Forelimb muscle (tissue), 1 donor: Measurements from ENCODE around the gene HPSE. TPM values are rescaled to one million over a fixed set of nuclear protein-coding genes. Genes with fewer than 3 reads are reported as not detected.
"Not testable (repeated sequence)": the region's sequence is repeated elsewhere in the genome, so short reads cannot be mapped to it uniquely, and the experiment has no call there.

Experiments used
- DNase-seq: peaks from one replicate; pipeline ENCODE4 v3.0.0-alpha.2; 2013; ENCODE audit warnings: low read depth
- polyA plus RNA-seq: library from polyadenylated mRNA; unstranded; fragments of 120-200 nt; gene quantifications from one replicate; pipeline ENCODE4 v1.2.1, GENCODE V29; 2013; ENCODE audit not compliant: insufficient read length

Gene HPSE
- polyA plus RNA-seq, 1 donor: 0.25 TPM

DNA sequence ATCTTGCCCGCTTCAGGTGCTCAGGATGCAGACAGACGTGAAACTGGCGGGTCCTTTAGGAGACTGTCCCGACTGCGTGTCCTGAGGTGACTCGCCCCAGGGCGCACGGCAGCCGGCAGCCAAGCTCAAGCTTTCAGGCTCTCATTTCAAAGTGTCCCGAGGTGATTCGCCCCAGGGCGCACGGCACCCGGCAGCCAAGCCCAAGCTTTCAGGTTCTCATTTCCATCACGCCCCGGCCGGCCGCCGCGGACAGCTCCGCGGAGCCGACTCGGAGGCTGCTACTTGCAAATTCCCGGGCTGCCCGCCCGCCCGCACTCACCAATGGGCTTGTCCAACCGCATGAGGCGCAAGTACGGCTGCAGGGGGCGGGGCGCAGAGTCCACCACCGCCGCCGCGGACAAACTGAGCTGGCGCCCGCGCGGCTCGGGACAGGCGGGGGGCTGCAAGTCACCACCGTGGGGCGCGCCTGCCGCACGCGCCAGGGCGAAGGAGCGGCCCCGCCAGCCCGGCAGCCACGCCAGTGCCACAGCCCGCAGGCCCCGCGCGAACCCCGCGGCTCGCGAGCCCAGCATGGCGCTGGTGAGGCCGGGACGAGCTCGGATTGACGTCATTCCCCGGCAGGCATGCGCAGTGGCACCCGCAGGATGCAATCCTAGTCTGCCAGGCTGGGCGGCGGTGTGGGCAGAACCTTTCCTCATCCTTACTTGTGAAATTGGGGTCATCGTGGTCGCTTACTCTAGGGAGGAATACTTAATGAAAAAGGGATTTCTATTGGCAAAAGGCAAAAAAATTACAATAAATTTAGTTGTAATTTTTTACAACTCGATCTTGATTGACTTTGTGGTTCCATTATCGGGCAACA lies 50.2 kb downstream of the HPSE start, which contains the start of gene COQ2:
COQ2 (minus strand) TSS at position 606 of the 862 bp plus-strand sequence; CDS start at position 572, 34 bp downstream.
- peak; percentile 84 for DNase-seq

DNA sequence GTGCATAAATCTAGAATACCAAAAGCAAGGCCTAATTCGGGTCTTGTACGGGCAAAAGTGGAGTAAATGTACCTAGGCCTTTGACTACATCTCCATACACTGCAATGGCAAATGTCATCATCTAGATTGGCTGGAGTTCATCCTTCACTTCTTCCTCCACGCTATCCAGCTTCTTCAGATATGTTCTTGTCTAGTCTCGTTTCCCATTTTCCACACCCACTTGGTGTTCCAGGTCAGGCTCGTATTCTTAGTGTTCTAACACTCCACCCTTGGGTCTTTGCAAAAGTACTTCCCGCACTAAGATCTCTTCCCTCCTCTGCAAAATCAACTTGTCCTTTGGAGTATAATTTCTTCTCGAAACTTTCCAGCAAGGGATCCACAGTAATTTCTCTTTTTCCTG lies 51.5 kb downstream of the HPSE start:
- no peak for DNase-seq

DNA sequence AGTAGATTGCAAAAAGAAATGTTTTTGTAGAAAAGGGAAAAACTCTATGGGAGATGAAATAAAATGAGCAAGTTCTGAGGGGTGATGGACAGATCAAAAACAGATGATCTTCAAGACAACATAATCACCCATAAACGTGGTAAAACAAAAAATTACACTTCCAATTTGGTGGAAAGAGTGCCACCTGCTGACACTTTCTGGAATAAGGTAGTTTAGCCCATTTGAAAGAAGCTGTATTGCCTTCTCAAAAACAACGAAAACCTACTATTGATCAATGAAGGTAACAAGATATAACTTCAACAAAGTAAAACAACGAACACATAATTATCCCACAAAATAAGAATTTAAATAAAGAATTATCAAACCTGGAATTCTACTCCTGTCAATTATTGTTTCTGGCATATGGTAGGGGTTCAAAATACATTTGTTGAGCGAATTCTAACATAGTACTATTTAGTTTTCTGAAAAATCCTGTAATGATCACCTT lies 52.6 kb downstream of the HPSE start:
- DNase-seq: peak; percentile 26

DNA sequence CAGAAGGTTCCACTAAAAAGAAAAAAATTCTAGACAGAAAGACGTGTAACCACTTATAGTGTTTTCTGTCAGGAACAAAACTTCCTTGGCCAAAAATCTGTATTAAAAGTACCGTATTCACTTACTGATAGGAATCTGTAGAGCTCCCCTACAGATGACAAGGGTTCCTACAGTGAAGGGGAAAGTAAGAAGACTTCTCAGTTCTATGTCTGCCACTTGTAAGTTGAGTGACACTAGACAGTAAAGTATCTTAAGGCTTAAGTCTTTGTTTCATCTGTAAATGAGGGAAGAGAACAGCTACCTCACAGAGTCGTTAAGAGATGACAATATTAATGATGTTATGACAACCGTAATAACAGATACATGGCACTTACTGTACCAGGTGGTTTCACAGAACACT lies 53.3 kb downstream of the HPSE start:
- DNase-seq: no peak

DNA sequence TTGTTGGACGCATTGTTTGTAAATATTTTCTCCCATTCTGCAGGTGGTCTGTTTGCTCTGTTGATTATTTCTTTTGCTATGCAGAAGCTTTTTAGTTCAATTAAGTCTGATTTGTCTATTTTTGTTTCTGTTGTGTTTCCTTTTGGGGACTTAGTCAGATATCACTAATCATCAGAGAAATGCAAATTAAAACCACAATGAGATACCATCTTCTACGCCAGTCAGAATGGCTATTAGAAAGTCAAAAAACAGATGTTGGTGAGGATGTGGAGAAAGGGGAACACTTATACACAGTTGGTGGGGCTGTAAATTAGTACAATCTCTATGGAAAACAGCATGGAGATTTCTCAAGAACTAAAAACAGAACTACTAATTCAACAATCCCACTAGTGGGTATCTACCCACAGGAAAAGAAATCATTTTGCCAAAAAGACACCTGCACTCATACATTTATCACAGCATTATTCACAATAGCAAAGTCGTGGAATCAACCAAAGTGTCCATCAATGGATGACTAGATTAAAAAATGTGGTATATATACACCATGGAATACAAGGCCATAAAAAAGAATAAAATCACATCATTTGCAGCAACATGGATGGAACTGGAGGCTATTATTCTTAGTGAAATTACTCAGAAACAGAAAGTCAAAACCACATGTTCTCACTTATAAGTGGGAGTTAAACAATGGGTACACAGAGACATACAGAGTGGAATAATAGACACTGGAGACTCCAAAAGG lies 58.2 kb downstream of the HPSE start:
- DNase-seq: no peak

DNA sequence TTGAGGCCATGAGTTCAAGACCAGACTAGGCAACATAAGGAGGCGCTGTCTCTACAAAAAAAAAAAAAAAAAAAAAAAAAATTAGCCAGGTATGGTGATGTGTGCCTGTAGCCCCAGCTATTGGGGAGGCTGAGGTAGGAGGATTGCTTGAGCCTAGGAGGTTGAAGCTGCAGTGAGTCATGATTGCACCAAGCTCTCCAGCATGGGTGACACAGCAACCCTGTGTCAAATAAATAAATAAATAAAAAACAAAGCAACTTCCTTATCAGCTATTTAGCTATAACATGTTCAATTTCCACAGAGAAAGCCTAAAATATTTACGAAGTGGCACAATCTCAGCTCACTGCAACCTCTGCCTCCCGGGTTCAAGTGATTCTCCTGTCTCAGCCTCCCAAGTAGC lies 60.7 kb downstream of the HPSE start:
- not testable (repeated sequence) for DNase-seq

DNA sequence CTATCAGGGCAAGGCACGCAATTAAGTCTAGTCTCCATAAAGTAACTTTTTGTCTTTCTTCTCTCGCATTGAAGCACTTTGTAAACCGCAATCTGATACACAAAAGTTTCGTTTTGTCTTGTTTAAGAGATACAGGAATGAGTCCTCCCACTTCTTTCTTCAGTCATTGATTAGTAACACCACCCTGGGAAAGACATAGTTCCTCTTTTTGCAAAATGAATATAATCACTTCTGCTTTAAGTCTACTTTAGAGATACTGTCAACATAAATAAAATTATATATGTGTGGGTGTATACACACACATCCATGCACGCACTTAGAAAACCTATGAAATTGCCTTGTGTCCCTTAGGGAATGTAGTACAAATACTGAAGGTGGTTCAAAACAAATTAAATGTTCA lies 61.7 kb downstream of the HPSE start:
- no peak for DNase-seq

DNA sequence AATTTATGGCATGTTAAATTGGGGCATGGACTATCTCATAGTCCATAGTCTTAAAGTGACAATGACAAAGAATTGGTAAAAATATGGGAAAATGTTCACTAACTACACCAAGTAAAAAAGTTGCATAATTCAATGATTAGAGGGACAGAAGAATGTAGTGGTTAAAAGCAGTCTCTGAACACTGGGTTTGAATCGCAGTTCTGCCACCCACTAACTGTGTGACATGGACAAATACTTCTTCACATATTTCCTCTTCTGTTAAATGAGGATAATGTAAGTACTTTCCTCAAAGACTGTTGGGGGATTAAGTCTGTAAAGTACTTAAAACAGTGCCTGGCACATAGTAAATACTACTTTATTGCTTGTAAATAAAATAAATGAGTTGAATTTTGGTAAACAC lies 65.4 kb downstream of the HPSE start:
- DNase-seq: no peak

GRCh38 chr4:83268491-83268890 lies 66.2 kb downstream of the HPSE start:
- no peak for DNase-seq

- DNase-seq: no peak
Measured at GRCh38 chr4:83267830-83268475, 66.7 kb downstream of the HPSE start.

DNA sequence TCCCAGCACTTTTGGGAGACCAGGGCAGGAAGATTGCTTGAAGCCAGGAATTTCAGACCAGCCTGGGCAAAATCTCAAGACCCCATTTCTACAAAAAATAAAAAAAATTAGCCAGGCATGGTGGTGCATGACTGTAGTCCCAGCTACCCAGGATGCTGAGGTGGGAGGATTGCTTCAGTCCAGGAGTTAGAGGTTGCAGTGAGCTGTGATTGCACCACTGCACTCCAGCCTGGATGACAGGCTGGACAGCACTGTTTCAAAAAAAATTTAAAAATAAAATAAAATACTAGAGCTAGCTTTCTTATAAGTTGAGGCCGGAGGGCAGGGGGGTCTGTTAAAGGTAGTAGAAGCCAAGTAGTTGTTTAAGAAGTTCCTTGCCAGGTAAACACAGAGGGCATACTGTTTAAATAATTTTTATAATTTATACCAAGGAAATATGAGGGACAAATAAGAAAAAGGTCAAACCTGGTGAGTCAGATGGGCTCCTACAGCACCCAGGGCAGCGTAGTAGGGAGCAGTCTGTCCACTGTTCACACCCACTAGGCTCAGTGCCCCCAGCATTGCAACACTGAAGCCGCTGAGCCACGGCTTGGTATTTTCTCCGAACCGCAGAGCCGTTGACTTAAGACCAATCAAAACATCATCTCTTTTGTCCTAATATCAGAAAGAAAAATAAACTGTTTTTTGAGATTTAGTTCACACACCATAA lies 67.4 kb downstream of the HPSE start:
- no peak for DNase-seq

DNA sequence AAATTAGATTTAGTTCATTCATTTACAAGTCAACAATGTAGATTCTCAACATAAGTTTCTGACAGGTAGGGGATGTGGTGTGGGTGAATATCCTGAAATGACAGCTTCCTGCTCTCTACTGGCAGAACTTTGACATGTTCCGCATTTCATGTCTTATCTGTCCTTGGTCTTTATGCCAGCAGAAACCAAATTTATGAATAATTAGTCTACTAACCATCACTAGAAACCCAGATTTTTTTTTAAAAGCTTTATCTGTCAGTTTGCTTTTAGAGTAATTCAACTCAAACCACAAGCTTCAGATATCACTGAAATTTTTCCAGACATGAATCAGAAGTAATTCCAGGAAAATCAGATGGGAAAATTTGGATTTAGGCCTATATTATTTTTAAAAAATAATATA lies 68.0 kb downstream of the HPSE start:
- DNase-seq: no peak

GRCh38 chr4:83263106-83263505 lies 71.5 kb downstream of the HPSE start:
- DNase-seq: no peak

DNA sequence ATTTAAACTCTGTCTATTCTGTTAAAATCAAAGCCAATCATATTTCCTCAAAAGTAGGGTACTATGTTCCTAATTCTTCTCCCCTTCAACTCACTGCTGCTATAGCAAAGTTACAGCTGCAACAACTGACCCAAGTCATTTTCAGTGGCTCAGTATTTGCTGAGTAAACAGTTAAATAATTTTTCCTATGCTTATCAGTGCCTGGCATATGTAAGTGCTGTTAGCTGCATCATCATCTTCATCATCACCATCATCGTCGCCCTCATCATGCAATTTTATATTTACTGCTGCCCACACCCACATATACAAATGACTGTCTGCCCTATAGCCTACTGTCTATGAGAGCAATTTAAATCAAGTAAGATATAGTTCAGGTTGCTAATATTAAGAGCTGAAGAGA lies 72.0 kb downstream of the HPSE start:
- DNase-seq: no peak

GRCh38 chr4:83261307-83261706 lies 73.3 kb downstream of the HPSE start:
- DNase-seq: no peak

GRCh38 chr4:83259586-83259985 lies 75.1 kb downstream of the HPSE start:
- no peak for DNase-seq

GRCh38 chr4:83258461-83258860 lies 76.2 kb downstream of the HPSE start:
- no peak for DNase-seq

- DNase-seq: no peak
Measured at GRCh38 chr4:83257811-83258210, 76.8 kb downstream of the HPSE start.

DNA sequence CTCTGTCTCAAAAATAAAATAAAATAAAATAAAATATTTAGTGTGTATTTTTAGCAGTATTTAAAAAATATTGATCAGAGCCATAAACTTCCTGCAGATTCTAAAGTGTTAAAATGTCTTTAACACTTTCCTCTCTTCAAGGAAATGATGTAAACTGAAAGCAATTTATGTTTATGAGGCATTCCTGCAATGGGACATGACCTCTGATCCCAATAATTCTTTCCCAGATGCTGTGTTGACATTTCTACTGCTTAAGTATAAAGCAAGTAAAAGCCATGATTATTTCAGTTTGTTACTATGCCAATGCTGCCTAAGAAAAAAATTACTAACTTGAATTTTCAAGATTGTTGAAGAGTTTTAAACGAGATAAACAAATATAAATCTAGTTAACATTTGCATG lies 79.1 kb downstream of the HPSE start:
- DNase-seq: no peak

GRCh38 chr4:83252782-83253405 lies 81.8 kb downstream of the HPSE start:
- DNase-seq: no peak

GRCh38 chr4:83251447-83251830 lies 83.2 kb downstream of the HPSE start:
- no peak for DNase-seq
